ENCODE data around the gene PCK2.

GRCh38 chr14:24066496-24067132 is 27.5 kb upstream of the PCK2 start:
- TF ChIP-seq ZNF274 (IDR thresholded peaks at IDR 0.05; ENCODE audit: low read depth, low read length), result no peak
- TF ChIP-seq YY1 (IDR thresholded peaks at IDR 0.05; ENCODE audit: insufficient read depth, insufficient read length), result no peak
- TF ChIP-seq SUZ12 (IDR thresholded peaks at IDR 0.05; ENCODE audit: extremely low read depth, insufficient read depth, insufficient read length), result no peak

Data from NT2/D1 (cell line).